GM12878 (cell line): ENCODE results near the gene H2AZ1. TPM values are rescaled to one million over a fixed set of nuclear protein-coding genes. Genes with fewer than 3 reads are reported as not detected.
A peak's percentile ranks its signal among the peaks of the same experiment; 100 is the strongest.

Experiments
- CBX5 ChIP-seq: sonication (generic); IDR thresholded peaks from 2 replicates; pipeline ENCODE4 v1.6.1; 2016; ENCODE audit warnings: low read depth, moderate library complexity, mild to moderate bottlenecking, inconsistent platforms
- CREB1 ChIP-seq: IDR thresholded peaks from 2 replicates; pipeline ENCODE4 v1.6.1; 2012; ENCODE audit warnings: low read depth, mild to moderate bottlenecking, inconsistent platforms
- CUX1 ChIP-seq: IDR thresholded peaks from 2 replicates; pipeline ENCODE4 v1.6.1; 2012; ENCODE audit warnings: improper control_type of control experiment, low read depth, low read length; ENCODE audit not compliant: insufficient replicate concordance
- E4F1 ChIP-seq: fragments of 450-650 bp; IDR thresholded peaks from 2 replicates; pipeline ENCODE4 v1.6.1; 2018; ENCODE audit warnings: borderline replicate concordance, mild to moderate bottlenecking; ENCODE audit not compliant: partially characterized antibody
- EED ChIP-seq: sonication (generic); IDR thresholded peaks from 2 replicates; pipeline ENCODE4 v1.6.1; 2016; ENCODE audit warnings: antibody characterized with exemption, low read depth
- EGR1 ChIP-seq, 2 experiments: IDR thresholded peaks; 1 replicate in 1 of 2; 2 replicates in 1 of 2; pipeline ENCODE4 v1.6.1; 2011 to 2012; ENCODE audit warnings: low read depth in 2 of 2, low read length in 2 of 2, borderline replicate concordance in 1 of 2, mild to moderate bottlenecking in 1 of 2, moderate library complexity in 1 of 2
- EP300 ChIP-seq, 2 experiments: fragments of 150-350 bp in 1 of 2; IDR thresholded peaks; 2 replicates each; pipeline ENCODE4 v1.6.1; 2011 to 2012; ENCODE audit warnings: low read depth in 2 of 2, low read length in 2 of 2, borderline replicate concordance in 1 of 2, improper control_type of control experiment in 1 of 2, inconsistent platforms in 1 of 2; ENCODE audit not compliant: control insufficient read depth in 1 of 2
- FOS ChIP-seq: IDR thresholded peaks from 3 replicates; pipeline ENCODE4 v1.6.1; 2011; ENCODE audit warnings: borderline replicate concordance; ENCODE audit not compliant: insufficient read length; ENCODE audit errors: extremely low read depth
- HDAC2 ChIP-seq: fragments of 200-600 bp; sonication (generic); IDR thresholded peaks from 2 replicates; pipeline ENCODE4 v1.6.1; 2017
- IRF5 ChIP-seq: fragments of 450-650 bp; IDR thresholded peaks from 2 replicates; pipeline ENCODE4 v1.6.1; 2017; ENCODE audit warnings: borderline replicate concordance
- MAX ChIP-seq: IDR thresholded peaks from 2 replicates; pipeline ENCODE4 v1.6.1; 2012; ENCODE audit warnings: low read depth, low read length, improper control_type of control experiment
- MEF2A ChIP-seq: IDR thresholded peaks from 2 replicates; pipeline ENCODE4 v1.6.1; 2011; ENCODE audit warnings: low read depth, mild to moderate bottlenecking, low read length, moderate library complexity; ENCODE audit not compliant: insufficient read depth
- PAX5 ChIP-seq: IDR thresholded peaks from 2 replicates; pipeline ENCODE4 v1.6.1; 2011; ENCODE audit warnings: low read depth, low read length, borderline replicate concordance
- PML ChIP-seq: IDR thresholded peaks from 2 replicates; pipeline ENCODE4 v1.6.1; 2012; ENCODE audit warnings: low read length, inconsistent platforms
- POLR2AphosphoS5 ChIP-seq: IDR thresholded peaks from 2 replicates; pipeline ENCODE4 v1.6.1; 2011; ENCODE audit warnings: mild to moderate bottlenecking, low read length, inconsistent platforms
- SP1 ChIP-seq: IDR thresholded peaks from one replicate; pipeline ENCODE4 v1.6.1; 2011; ENCODE audit warnings: low read depth, low read length
- ZBED1 ChIP-seq: IDR thresholded peaks from 2 replicates; pipeline ENCODE4 v1.6.1; 2016; ENCODE audit warnings: borderline replicate concordance
- ZNF217 ChIP-seq: fragments of 450-650 bp; IDR thresholded peaks from 2 replicates; pipeline ENCODE4 v1.6.1; 2017; ENCODE audit warnings: antibody characterized with exemption, mild to moderate bottlenecking
- ZNF384 ChIP-seq: IDR thresholded peaks from 2 replicates; pipeline ENCODE4 v1.6.1; 2012; ENCODE audit warnings: low read depth, mild to moderate bottlenecking, low read length, improper control_type of control experiment, borderline replicate concordance
- ZNF622 ChIP-seq: fragments of 450-650 bp; IDR thresholded peaks from 2 replicates; pipeline ENCODE4 v1.6.1; 2017; ENCODE audit warnings: mild to moderate bottlenecking, inconsistent platforms
- polyA plus RNA-seq, 11 experiments: library from polyadenylated mRNA; depleted of rRNA in 4 of 11; unstranded in 6 of 11; stranded (reverse) in 5 of 11; fragments of >200 nt; fragmentation: Nextera tagmentation in 4 of 11; fragmentation: Illumina TruSeq in 1 of 11; extraction: Ambion mirVana in 4 of 11; extraction: Trizol in 1 of 11; gene quantifications; 1 replicate in 1 of 11; 2 replicates in 10 of 11; pipeline versions ENCODE4 v1.2.1 to v1.2.3, GENCODE V29; 2011 to 2016; ENCODE audit warnings: inconsistent platforms in 2 of 11, missing spikeins in 2 of 11, low read depth in 1 of 11
- total RNA-seq, 4 experiments: library from RNA; depleted of rRNA in 3 of 4; stranded (reverse); fragments of >200 nt in 3 of 4; fragmentation: Illumina TruSeq in 1 of 4; extraction: Trizol in 1 of 4; gene quantifications; 2 replicates each; pipeline versions ENCODE4 v1.2.1 to v1.2.3, GENCODE V29; 2013 to 2021

H2AZ1 gene
- total and polyA plus RNA-seq, 10 of the 15 experiments (the other 5 are each of a cell fraction or from before 2014, with no cell fraction given), result 652 to 4,800 (median 898) TPM

- TF ChIP-seq PAX5 (0 out of 2 replicates have a peak, but pooled peaks have one; percentile 46), CBX5 (no peak), MAX (peak; percentile 79), ZNF217 (peak; percentile 35; the same call in 1 of the 2 replicates), CREB1 (peak; percentile 90), PML (peak; percentile 99), IRF5 (no peak), FOS (peak; percentile 39), CUX1 (no peak), EGR1 (IDR thresholded peaks at IDR 0.05; ENCODE audit: borderline replicate concordance in 1 of 2, low read depth in 2 of 2, low read length in 2 of 2) (peak in 1 of 2 experiments; percentile 37; a peak in 1 of 3 replicates), EP300 (IDR thresholded peaks at IDR 0.05; ENCODE audit: borderline replicate concordance in 1 of 2, control insufficient read depth in 1 of 2, low read depth in 2 of 2, low read length in 2 of 2) (no peak), EED (peak; percentile 36; the same call in 1 of the 2 replicates), E4F1 (peak; percentile 9), ZNF384 (no peak), SP1 (peak; percentile 90), POLR2AphosphoS5 (peak; percentile 100), HDAC2 (no peak), MEF2A (no peak), ZBED1 (no peak; the same call in 1 of the 2 replicates), ZNF622 (no peak)
Measured at GRCh38 chr4:99949999-99950912, at the start of gene H2AZ1 (continued).
